ENCODE data around the gene ECHS1.
"Not testable (repeated sequence)": the region's sequence is repeated elsewhere in the genome, so short reads cannot be mapped to it uniquely, and the experiment has no call there.

ECHS1 gene

DNA sequence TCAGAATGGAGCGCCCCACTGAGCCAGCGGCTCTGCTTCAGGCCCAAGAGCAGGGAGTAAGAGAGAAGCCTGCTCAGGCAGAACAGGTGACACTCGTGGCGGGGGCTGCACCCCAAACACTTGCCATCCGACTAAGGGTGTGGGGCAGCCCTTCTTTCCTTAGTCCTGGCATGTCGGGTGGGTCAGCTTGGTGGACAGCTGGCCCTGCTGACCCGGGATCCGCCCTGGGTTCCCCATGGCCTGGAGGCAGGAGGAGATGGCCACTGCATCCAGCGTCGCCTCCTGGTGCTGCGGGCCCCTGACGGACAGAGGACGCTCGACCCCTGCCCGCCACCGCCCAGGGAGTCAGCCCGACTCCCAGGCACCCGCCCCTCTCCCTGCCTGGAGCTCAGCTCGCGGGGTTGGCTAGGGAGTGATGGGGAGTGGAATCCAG lies 4.7 kb upstream of the ECHS1 start:
- no peak for DNase-seq

DNA sequence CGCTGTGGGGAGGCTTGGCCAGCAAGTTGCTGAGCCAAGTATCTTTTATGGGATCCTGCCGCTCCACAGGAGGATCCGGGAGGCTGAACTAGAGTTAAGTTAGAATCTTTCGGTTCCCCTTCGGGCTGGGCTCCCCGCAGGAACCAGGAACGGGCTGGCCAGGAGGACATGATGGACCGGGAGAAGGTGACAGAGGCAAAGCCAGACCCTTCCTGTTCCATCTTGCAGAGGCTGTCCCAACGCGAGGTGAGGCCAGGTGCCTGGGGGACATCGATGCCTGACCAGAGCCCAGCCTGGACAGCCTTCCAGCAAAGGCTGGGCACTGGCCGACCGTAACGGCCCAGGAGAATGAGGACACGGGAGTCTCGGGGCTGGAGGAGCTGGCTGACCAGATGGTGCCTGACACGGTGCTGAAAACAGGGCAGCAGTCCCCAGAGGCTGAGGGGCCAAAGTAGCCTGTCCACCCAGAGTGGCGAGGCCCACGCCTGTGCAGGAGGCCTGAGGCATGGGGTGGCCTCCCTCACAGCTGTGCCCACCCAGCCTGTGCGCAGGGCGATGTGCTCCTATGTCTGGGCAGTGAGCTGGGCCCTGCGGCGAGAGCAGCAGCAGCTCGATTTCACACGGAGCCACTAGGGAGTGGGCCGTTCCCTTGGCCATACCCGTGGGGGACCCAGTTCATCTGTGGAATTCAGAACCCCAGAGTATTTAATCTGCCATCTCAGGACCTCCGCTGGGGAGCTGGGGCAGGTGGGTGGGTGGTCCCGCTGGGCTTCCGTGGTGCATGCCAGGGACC lies 4.1 kb upstream of the ECHS1 start:
- DNase-seq: no peak

DNA sequence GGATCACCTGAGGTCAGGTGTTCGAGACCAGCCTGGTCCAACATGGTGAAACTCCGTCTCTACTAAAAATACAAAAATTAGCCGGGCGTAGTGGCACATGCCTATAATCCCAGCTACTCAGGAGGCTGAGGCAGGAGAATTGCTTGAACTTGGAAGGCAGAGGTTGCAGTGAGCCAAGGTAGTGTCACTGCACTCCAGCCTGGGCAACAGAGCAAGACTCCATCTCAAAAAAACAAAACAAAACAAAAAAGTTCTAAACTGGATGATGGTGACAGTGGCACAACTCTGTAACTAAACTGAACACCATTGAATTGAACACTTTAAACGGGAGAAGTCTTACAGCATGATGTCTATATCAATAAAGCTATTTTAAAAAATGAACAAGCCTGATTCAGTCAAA lies 3.0 kb upstream of the ECHS1 start:
- not testable (repeated sequence) for DNase-seq

DNA sequence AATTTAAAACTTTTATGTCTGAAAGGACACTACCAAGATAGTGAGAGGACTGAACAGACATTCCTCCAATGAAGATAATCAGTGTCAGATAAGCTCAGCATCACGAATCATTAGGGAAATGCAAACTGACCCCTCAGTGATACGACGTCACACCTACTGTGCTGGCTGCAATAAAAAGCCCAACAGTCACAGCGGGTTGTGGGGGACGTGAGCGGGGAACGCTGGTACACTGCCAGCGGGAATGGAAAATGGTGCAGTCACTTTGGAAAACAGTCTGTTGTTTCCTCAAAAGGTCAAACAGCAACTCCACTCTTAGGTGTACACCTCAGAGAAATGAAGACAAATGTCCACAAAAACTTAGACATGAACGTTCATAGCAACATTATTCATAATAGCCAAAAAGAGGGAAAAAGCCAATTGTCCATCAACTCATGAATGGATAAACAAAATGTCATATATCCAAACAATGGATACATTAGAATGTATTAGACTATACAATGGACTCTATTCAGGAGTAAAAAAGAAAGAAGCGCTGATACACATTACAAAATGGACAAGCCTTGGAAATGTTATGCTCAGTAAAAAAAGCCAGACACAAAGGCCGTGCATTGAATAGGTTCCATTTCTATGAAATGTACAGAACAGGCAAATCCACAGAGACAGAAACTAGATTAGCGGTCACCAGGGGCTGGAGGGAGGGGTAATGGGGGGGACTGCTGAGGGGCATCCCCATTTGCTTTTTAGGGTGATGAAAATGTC lies 2.4 kb upstream of the ECHS1 start:
- DNase-seq: no peak

DNA sequence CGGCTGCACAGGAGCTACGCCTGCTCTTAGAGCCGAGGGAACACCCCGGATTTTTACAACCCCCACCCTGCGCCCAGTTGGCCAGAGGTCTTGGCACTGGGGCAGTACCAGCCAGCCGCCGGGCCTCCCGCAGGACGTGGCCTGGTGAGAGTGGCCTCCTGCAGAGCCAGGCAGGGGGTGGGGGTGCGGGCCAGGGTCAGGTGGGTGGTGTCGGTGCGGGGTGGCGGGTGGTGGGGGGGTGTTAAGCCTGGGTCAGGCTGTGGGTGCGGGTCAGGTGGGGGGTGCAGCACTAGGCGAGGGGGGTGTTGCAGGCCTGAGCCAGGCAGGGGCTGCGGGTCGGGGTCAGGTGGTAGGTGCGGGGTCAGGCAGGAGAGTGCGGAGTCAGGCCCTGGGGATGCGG lies 647 bp downstream of the ECHS1 start:
- DNase-seq: no peak

DNA sequence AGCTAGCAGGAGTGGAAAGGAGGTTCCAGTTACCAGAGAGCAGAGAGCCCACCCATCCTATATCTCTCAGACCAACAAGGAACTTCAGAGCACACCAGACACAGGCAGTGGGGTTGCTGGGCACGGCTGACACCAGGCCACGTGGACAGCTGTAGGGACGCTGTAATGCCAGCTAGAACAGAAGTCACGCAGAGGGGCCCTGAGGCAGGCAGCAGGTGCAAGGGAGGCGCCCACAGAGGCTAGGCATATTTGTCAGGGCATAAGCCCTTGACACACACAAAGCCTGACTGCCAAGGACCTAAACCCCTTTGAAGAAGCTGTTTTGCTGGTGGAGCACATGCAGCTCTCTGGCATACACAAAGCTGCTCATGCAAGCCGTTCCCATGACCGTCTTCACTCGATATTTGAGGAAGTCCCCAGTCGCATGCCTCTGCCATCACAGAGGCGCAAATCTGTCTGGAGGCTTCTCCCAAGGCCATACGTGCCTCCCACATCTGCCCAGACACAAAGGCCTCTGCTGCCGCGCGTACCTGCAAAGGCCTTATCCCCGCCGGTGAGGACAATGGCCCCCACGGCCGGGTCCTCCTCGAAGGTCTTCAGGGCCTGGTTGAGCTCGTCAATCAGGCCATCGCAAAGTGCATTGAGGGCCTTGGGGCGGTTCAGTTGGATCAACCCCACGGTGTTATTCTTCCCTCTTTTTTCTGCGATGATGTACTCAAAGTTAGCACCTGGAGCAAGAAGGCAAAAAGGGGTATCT lies 2.9 kb downstream of the ECHS1 start:
- no peak for DNase-seq

DNA sequence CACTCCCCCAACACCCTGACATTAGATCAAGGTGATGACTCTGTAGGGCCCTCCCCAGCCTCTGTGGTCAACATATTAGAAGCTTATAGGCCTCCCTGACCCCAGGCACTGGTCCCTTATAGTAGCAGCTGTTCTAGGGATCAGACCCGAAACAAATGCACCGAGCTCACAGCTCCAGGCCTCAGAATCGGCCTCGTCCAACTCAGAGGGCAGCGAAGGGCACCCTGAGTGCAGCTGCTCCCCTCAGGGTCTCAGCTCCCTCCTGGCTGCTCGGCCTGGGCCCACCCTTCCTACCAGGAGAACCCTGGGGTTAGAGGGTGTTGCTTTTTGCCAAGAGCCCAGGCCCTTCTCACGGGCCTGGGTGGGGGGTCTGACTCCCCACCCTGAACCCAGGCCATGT lies 5.0 kb downstream of the ECHS1 start:
- DNase-seq: no peak

DNA sequence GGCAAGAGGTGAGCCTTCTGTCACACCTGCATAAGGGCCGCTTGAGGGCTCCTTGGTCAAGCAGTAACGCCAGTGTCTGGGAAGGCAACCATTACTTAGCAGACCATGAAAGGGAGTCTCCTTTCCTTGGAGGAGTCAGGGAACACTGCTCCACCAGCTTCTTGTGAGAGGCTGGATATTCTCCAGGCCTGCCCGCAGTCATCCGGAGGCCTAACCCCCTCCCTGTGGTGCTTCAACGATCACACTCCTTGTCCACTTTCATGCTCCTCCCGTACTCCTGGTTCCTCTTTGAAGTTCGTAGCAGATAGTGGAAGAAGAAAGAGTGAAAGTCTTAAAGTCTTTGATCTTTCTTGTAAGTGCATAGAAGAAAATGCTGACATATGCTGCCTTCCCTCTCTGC lies 5.7 kb downstream of the ECHS1 start:
- DNase-seq: not testable (repeated sequence)

DNA sequence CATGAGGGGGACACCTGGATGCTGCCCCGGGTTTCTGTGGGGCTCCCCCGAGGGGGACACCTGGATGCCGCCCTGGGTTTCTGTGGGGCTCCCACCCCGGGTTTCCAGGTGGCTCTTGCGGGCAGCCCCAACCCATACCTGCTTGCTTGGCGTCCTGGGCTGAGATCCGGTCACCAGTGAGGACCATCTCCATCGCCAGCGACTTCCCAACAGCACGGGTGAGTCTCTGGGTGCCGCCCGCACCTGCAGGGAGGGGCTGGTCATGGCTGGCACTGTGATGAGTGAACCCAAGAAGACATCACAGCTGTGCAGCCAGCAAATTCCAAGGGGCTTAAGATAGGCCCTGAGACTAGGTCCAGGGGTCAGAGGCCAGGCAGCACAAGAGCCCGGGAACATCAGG lies 6.4 kb downstream of the ECHS1 start:
- DNase-seq: no peak

DNA sequence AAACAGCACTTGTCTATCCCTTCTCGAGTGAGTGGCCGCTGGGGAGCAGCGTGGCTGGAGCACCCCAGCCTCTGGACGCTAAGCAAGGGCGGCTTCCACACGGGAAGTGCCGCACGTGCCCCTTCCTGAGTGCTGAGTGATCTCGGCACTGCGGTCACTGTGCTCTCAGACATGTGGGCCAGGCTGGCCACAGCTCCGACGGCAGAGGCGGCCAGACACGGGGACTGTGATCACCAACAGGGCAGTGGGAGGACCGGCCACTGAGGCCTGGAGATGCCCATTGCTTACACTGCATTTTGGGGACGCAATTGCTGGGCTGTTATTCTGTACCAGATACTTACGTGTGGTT lies 7.0 kb downstream of the ECHS1 start:
- no peak for DNase-seq

DNA sequence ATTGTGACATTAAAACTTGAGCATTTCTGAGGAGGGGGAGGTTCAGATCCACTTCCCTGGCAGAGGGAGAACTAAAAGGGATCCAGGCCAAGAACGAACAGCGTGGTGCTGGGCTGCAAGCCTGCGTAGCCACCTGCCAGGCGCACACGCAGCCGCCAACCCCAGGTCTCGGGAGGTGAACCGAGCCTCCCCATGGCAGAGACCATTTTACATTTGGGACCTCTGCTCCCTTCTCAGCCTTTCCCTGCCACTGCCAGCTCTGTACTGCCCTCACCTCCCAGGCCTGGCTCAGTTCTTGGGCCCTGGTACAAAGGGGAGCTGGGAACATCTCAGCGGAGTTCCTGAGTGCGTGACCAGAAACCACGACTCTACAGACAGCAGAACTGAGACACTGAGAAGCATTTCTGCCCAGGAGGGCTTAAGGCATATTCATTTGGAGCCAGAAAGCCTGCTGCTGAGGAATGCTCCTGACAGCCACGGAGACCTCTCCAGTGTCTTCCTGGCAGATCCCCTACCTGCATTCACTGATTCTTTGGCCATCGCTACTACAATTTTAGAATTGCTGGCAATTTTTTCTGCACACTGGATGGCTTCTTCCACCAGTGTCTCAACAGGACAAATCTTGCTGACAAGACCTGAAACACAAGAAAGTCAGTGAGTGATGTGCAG lies 7.6 kb downstream of the ECHS1 start:
- DNase-seq: no peak

DNA sequence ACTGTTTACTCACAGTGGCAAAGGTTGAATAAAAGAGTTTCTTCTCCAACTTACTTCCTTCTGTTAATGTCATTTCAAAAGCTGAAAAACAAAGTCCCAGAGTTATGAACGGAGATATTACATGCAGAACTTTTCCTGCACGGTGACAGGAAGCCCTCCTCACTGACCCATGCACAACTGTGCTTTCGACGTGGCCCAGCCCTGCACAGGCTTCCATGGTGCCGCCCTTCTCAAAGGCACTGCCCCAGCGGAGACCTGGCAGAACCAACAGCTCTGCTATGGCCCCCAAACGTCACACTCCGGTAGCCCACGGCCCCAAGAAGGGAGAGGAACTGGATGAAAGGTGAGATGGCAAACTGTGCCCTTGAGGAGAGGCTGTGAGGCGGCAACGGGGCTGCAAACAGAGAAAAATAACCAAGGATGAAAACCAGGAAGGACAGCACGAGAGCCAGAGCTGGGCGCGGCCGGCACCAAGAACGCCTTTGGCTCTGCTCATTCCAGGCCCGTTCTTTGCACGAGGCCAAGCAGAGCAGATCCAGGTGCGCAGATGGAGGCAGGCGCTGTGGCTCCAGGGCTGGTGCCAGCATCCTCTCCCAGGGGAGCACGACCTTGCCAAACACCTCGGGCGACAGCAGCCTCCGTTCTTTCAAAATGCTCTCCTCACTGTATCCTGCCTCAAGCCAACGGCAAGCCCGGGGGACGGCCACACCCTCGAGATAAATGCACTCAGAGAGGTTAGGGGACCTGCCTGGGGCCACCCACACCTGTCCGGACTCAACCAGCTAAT lies 8.3 kb downstream of the ECHS1 start:
- no peak for DNase-seq

DNA sequence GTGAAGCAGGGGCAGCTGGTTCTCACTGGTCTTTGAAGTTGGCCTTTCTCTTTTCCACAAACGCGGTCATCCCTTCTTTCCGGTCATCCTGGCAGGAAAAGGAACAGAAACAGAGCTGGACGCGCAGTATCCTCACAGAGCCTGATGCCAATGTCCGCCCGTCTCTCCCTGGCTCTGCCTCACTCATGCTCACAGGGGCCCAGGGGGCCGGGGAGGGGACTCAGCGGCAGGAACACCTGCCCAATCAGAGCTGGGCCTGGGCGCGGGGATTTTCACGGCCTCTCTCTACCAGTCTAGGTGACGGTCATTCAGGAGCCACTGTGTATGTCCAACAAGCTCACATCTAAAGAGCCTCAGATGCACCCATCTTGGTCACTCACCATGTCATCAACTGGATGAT lies 10.3 kb downstream of the ECHS1 start:
- DNase-seq: no peak

DNA sequence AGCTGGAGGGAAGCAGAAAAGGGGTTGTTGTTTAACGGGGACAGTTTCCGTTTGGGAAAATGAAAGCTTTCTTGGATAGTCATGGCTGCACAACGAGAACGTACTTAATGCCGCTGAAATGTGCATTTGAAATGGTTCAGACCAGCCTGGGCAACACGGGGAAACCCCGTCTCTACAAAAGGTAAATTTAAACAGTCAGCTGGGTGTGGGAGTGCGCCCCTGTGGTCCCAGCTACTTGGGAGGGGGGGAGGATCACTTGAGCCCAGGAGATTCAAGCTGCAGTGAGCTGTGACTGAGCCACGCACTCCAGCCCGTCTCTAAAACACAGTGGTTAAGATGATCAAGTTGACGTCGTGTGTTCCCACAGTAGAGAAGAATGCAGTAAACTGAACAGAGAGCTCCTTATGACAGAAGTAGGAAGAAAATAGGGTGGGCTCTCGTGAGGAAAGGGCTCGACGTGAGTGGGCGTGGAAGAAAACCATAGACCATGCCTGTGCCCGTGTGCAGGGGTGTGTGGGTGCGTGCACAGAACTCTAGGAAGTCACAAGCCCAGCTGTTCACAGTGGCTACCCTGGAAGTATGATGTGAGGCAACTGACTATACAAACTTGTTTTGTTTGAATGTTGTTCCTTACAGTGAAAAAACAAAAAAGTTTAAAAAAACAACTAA lies 11.2 kb downstream of the ECHS1 start:
- no peak for DNase-seq

DNA sequence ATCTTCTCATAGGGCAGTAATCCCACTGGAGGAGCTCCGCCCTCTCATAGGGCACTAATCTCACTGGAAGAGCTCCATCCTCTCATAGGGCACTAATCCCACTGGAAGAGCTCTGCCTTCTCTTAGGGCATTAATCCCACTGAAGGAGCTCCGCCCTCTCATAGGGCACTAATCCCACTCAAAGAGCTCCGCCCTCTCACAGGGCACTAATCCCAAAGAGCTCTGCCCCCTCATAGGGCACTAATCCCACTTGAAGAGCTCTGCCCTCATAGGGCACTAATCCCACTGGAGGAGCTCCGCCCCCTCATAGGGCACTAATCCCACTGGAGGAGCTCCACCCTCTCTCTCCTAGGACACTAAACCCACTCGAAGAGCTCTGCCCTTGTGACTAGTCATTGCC lies 11.9 kb downstream of the ECHS1 start:
- no peak for DNase-seq

DNA sequence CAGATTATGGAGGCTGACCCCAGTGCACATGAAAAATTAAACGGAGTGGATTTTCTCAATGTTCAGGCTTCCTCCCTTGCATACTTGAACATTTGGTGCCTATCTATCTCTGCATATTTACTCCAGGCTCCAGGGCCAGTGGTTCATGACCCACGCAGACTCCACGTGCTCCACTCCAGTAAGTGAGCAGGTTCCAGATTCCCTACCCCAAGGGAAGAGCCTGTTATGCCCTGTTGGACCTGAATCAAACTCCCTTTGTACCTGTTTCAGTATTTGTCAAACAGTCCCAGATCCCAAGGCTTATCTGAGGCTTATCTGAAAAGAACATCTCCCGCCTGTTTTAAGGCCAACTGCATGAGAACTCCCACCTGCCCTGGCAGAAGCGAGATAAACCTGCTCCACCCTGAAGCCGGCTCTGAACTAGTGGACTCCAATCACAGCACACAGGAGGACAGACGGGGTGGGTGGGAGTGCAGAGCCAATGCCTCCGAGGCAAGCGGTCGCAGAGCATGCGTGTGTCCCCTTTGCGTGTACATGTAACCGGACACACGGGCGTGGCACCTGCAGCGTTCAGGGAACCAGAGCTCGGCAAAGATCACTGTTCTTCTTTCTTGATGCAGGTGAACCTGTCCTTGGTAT lies 13.1 kb downstream of the ECHS1 start:
- DNase-seq: no peak

DNA sequence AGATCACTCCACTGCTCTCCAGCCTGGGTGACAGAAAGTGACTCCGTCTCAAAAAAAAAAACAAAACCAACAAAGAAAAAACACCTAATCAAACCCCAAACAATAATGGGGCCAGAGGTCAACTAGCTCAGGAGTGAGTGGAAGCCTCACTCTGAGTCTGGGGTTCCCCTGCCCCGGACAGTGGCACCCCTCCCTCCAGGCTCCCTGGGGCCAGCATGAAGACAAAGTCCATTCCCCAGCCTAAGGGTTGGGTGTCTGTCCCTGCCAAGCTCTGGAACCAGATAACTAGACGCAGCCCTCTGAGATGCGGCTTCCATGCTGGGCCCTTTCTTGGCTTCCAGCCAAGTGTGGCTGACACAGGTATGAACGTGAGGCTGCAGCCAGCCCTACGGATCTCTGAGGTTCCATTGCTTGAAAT lies 13.6 kb downstream of the ECHS1 start:
- peak; percentile 33 to 39 for DNase-seq

DNA sequence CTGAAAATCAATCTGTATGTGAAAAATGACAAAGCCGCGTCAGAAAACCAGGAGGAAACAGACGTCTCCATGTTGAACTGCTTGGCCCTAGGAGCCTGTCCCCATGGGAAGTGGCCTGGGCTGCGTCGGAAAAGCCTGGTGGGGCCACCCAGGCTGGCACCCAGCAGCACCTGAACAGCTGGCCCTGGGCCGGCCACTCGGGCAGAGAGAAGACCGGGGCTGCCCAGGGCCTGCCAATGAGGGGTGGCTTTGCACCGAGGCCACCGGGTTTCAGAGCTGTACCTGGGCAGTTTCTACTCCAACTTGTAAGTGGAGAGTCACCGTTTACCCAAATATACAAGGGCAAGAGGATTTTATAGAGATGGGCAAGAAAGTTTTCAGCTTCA lies 14.2 kb downstream of the ECHS1 start:
- no peak for DNase-seq

DNA sequence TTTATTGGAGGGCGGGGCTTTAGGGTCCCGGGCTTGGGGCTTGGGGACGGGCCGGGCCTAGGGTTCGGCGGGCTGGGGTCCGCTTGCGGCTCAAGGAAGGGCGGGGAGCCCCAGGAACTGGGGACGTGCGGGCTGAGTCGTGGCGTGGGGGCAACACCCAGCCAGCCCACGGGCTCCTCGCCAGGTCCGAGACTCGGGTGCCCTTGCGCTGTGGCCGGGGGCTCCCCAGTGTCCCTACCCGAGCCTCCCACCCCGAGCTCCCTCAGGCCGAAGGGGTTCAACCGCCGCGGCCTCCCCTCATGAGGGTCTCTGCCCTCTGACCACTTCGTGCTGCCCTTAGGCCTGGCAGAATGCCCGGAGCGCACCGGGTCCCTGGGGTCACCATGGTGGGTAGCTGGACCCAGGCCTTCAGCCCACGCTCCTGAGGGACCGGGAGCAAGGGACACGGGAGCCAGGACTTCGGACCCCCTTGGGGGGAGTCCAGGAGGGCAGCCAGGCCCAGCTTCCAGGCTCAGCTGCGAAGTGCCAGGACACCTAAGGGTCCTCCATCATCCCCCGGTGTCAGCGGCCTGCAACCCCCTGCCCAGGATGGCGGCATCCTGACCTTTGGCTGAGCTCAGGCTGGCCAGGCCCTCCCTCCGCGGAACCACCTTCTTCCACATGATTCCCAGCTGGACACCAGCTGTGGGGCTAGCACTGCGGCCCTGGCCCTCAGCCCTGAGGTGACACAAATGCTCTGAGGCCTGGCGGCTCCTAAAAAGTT lies 14.8 kb downstream of the ECHS1 start:
- no peak for DNase-seq

Measured in activated CD4-positive, alpha-beta T cell treated with anti-CD3 and anti-CD28 coated beads for 4 hours (primary cell).